Choroid plexus epithelial cell (primary cell): ENCODE data around the gene TBXAS1.

Experiments
- DNase-seq: peaks from one replicate; pipeline ENCODE4 v3.0.0-alpha.2; 2010; ENCODE audit warnings: low read depth
- H3K4me3 ChIP-seq: 2 replicates; pipeline ENCODE4 v1.5.1; 2011; ENCODE audit warnings: low read depth, mild to moderate bottlenecking, control low read depth, low read length, moderate library complexity
- CTCF ChIP-seq: conservative IDR thresholded peaks from 2 replicates; pipeline ENCODE4 v1.5.1; 2011; ENCODE audit warnings: low read depth, mild to moderate bottlenecking, control low read depth, inconsistent platforms, low read length, moderate library complexity

TBXAS1 gene

GRCh38 chr7:140048138-140048537 lies 219.1 kb downstream of the TBXAS1 start:
- no peak for TF ChIP-seq CTCF
- no peak for DNase-seq
- no peak overlapping the region for H3K4me3 ChIP-seq

GRCh38 chr7:140048989-140049338 lies 219.9 kb downstream of the TBXAS1 start:
- no peak for TF ChIP-seq CTCF
- DNase-seq, result no peak
- no peak overlapping the region for H3K4me3 ChIP-seq

- H3K4me3 ChIP-seq, result no peak overlapping the region
- no peak for TF ChIP-seq CTCF
- DNase-seq, result no peak
Observed at GRCh38 chr7:140049339-140050024, 220.4 kb downstream of the TBXAS1 start.

- no peak for DNase-seq
- no peak for TF ChIP-seq CTCF
- no peak overlapping the region for H3K4me3 ChIP-seq
Observed at GRCh38 chr7:140050100-140050499, 221.0 kb downstream of the TBXAS1 start.

- TF ChIP-seq CTCF, result no peak
- H3K4me3 ChIP-seq, result no peak overlapping the region
- DNase-seq, result no peak
Observed at GRCh38 chr7:140051820-140052219, 222.8 kb downstream of the TBXAS1 start.

GRCh38 chr7:140053812-140054539 lies 224.9 kb downstream of the TBXAS1 start:
- no peak for TF ChIP-seq CTCF
- H3K4me3 ChIP-seq, result no peak overlapping the region
- DNase-seq, result no peak

- TF ChIP-seq CTCF, result no peak
- DNase-seq, result no peak
- H3K4me3 ChIP-seq, result no peak overlapping the region
Observed at GRCh38 chr7:140054751-140055150, 225.7 kb downstream of the TBXAS1 start.
